ENCODE results near the gene LRRC42.
"Not testable (repeated sequence)": the region's sequence is repeated elsewhere in the genome, so short reads cannot be mapped to it uniquely, and the experiment has no call there.

The LRRC42 gene

GRCh38 chr1:53956308-53957168 is 10.4 kb downstream of the LRRC42 start:
- Histone ChIP-seq H3K9me3 (ENCODE audit: control insufficient read depth, low read length) (no peaks in the 10 kb centered on the region), H3K36me3 (ENCODE audit: control insufficient read depth, insufficient read depth, low read length, severe bottlenecking) (peaks cover 41% of the 10 kb centered on the region), H3K27me3 (replicated peaks; ENCODE audit: control insufficient read depth, insufficient read depth, low read length) (no peaks in the 10 kb centered on the region), H3K9ac (ENCODE audit: low read length) (peak overlapping the region; percentile 53), H3K4me3 (ENCODE audit: low read length) (peak overlapping the region; percentile 30), H3K4me1 (ENCODE audit: control insufficient read depth, insufficient read depth, low read length) (peaks cover 19% of the 10 kb centered on the region)
- DNase-seq (ENCODE audit: low read depth) = peak; percentile 54

GRCh38 chr1:53957194-53957818 is 11.2 kb downstream of the LRRC42 start:
- peaks cover 19% of the 10 kb centered on the region for H3K4me1 ChIP-seq (ENCODE audit: control insufficient read depth, insufficient read depth, low read length)
- H3K27me3 ChIP-seq (replicated peaks; ENCODE audit: control insufficient read depth, insufficient read depth, low read length) = no peaks in the 10 kb centered on the region
- H3K9me3 ChIP-seq (ENCODE audit: control insufficient read depth, low read length) = no peaks in the 10 kb centered on the region
- peaks cover 42% of the 10 kb centered on the region for H3K36me3 ChIP-seq (ENCODE audit: control insufficient read depth, insufficient read depth, low read length, severe bottlenecking)
- H3K4me3 ChIP-seq (ENCODE audit: low read length) = peak overlapping the region; percentile 30
- peak overlapping the region; percentile 53 for H3K9ac ChIP-seq (ENCODE audit: low read length)
- DNase-seq (ENCODE audit: low read depth) = peak; percentile 55

- DNase-seq (ENCODE audit: low read depth) = no peak
- Histone ChIP-seq H3K27me3 (replicated peaks; ENCODE audit: control insufficient read depth, insufficient read depth, low read length) (no peaks in the 10 kb centered on the region), H3K4me1 (ENCODE audit: control insufficient read depth, insufficient read depth, low read length) (peaks cover 19% of the 10 kb centered on the region), H3K4me3 (ENCODE audit: low read length) (no peak overlapping the region), H3K9ac (ENCODE audit: low read length) (peak overlapping the region; percentile 14), H3K36me3 (ENCODE audit: control insufficient read depth, insufficient read depth, low read length, severe bottlenecking) (peaks cover 53% of the 10 kb centered on the region), H3K9me3 (ENCODE audit: control insufficient read depth, low read length) (no peaks in the 10 kb centered on the region)
Observed at GRCh38 chr1:53959664-53960250, 13.6 kb downstream of the LRRC42 start.

- no peaks in the 10 kb centered on the region for H3K9me3 ChIP-seq (ENCODE audit: control insufficient read depth, low read length)
- DNase-seq (ENCODE audit: low read depth) = no peak
- peaks cover 70% of the 10 kb centered on the region for H3K36me3 ChIP-seq (ENCODE audit: control insufficient read depth, insufficient read depth, low read length, severe bottlenecking)
- H3K27me3 ChIP-seq (replicated peaks; ENCODE audit: control insufficient read depth, insufficient read depth, low read length) = no peaks in the 10 kb centered on the region
- peaks cover 3% of the 10 kb centered on the region for H3K4me1 ChIP-seq (ENCODE audit: control insufficient read depth, insufficient read depth, low read length)
- no peak overlapping the region for H3K9ac ChIP-seq (ENCODE audit: low read length)
- H3K4me3 ChIP-seq (ENCODE audit: low read length) = no peak overlapping the region
Observed at GRCh38 chr1:53962395-53962794, 16.2 kb downstream of the LRRC42 start.

GRCh38 chr1:53963460-53963859 is 17.3 kb downstream of the LRRC42 start:
- Histone ChIP-seq H3K27me3 (replicated peaks; ENCODE audit: control insufficient read depth, insufficient read depth, low read length) (no peaks in the 10 kb centered on the region), H3K9me3 (ENCODE audit: control insufficient read depth, low read length) (no peaks in the 10 kb centered on the region), H3K36me3 (ENCODE audit: control insufficient read depth, insufficient read depth, low read length, severe bottlenecking) (peaks cover 77% of the 10 kb centered on the region), H3K4me3 (ENCODE audit: low read length) (no peak overlapping the region), H3K9ac (ENCODE audit: low read length) (no peak overlapping the region), H3K4me1 (ENCODE audit: control insufficient read depth, insufficient read depth, low read length) (no peaks in the 10 kb centered on the region)
- DNase-seq (ENCODE audit: low read depth) = no peak

GRCh38 chr1:53964109-53964508 is 18.0 kb downstream of the LRRC42 start:
- DNase-seq (ENCODE audit: low read depth) = no peak
- Histone ChIP-seq H3K36me3 (ENCODE audit: control insufficient read depth, insufficient read depth, low read length, severe bottlenecking) (peaks cover 80% of the 10 kb centered on the region), H3K9me3 (ENCODE audit: control insufficient read depth, low read length) (no peaks in the 10 kb centered on the region), H3K9ac (ENCODE audit: low read length) (no peak overlapping the region), H3K4me1 (ENCODE audit: control insufficient read depth, insufficient read depth, low read length) (no peaks in the 10 kb centered on the region), H3K4me3 (ENCODE audit: low read length) (no peak overlapping the region), H3K27me3 (replicated peaks; ENCODE audit: control insufficient read depth, insufficient read depth, low read length) (no peaks in the 10 kb centered on the region)

GRCh38 chr1:53966794-53967193 is 20.6 kb downstream of the LRRC42 start:
- no peaks in the 10 kb centered on the region for H3K4me1 ChIP-seq (ENCODE audit: control insufficient read depth, insufficient read depth, low read length)
- peaks cover 75% of the 10 kb centered on the region for H3K36me3 ChIP-seq (ENCODE audit: control insufficient read depth, insufficient read depth, low read length, severe bottlenecking)
- no peak overlapping the region for H3K9ac ChIP-seq (ENCODE audit: low read length)
- DNase-seq (ENCODE audit: low read depth) = no peak
- H3K4me3 ChIP-seq (ENCODE audit: low read length) = no peak overlapping the region
- no peaks in the 10 kb centered on the region for H3K27me3 ChIP-seq (replicated peaks; ENCODE audit: control insufficient read depth, insufficient read depth, low read length)
- H3K9me3 ChIP-seq (ENCODE audit: control insufficient read depth, low read length) = no peaks in the 10 kb centered on the region

GRCh38 chr1:53967409-53968124 is 21.4 kb downstream of the LRRC42 start:
- Histone ChIP-seq H3K36me3 (ENCODE audit: control insufficient read depth, insufficient read depth, low read length, severe bottlenecking) (peaks cover 67% of the 10 kb centered on the region), H3K9me3 (ENCODE audit: control insufficient read depth, low read length) (no peaks in the 10 kb centered on the region), H3K4me3 (ENCODE audit: low read length) (no peak overlapping the region), H3K9ac (ENCODE audit: low read length) (no peak overlapping the region), H3K4me1 (ENCODE audit: control insufficient read depth, insufficient read depth, low read length) (no peaks in the 10 kb centered on the region), H3K27me3 (replicated peaks; ENCODE audit: control insufficient read depth, insufficient read depth, low read length) (no peaks in the 10 kb centered on the region)
- DNase-seq (ENCODE audit: low read depth) = no peak

GRCh38 chr1:53968125-53968513 is 22.0 kb downstream of the LRRC42 start:
- H3K4me1 ChIP-seq (ENCODE audit: control insufficient read depth, insufficient read depth, low read length) = no peaks in the 10 kb centered on the region
- H3K9me3 ChIP-seq (ENCODE audit: control insufficient read depth, low read length) = no peaks in the 10 kb centered on the region
- no peak overlapping the region for H3K9ac ChIP-seq (ENCODE audit: low read length)
- DNase-seq (ENCODE audit: low read depth) = peak; percentile 29
- H3K27me3 ChIP-seq (replicated peaks; ENCODE audit: control insufficient read depth, insufficient read depth, low read length) = no peaks in the 10 kb centered on the region
- H3K36me3 ChIP-seq (ENCODE audit: control insufficient read depth, insufficient read depth, low read length, severe bottlenecking) = peaks cover 62% of the 10 kb centered on the region
- no peak overlapping the region for H3K4me3 ChIP-seq (ENCODE audit: low read length)

GRCh38 chr1:53969323-53969722 is 23.2 kb downstream of the LRRC42 start:
- H3K9me3 ChIP-seq (ENCODE audit: control insufficient read depth, low read length); DNase-seq (ENCODE audit: low read depth); H3K9ac ChIP-seq (ENCODE audit: low read length); H3K27me3 ChIP-seq (replicated peaks; ENCODE audit: control insufficient read depth, insufficient read depth, low read length); H3K4me3 ChIP-seq (ENCODE audit: low read length); H3K4me1 ChIP-seq (ENCODE audit: control insufficient read depth, insufficient read depth, low read length): not testable (repeated sequence)
- peaks cover 50% of the 10 kb centered on the region for H3K36me3 ChIP-seq (ENCODE audit: control insufficient read depth, insufficient read depth, low read length, severe bottlenecking)

GRCh38 chr1:53971718-53972117 is 25.6 kb downstream of the LRRC42 start:
- peak; percentile 58 for DNase-seq (ENCODE audit: low read depth)
- Histone ChIP-seq H3K4me3 (ENCODE audit: low read length) (no peak overlapping the region), H3K9ac (ENCODE audit: low read length) (no peak overlapping the region), H3K9me3 (ENCODE audit: control insufficient read depth, low read length) (no peaks in the 10 kb centered on the region), H3K36me3 (ENCODE audit: control insufficient read depth, insufficient read depth, low read length, severe bottlenecking) (peaks cover 34% of the 10 kb centered on the region), H3K27me3 (replicated peaks; ENCODE audit: control insufficient read depth, insufficient read depth, low read length) (no peaks in the 10 kb centered on the region), H3K4me1 (ENCODE audit: control insufficient read depth, insufficient read depth, low read length) (no peaks in the 10 kb centered on the region)
